22Rv1 (cell line): Measurements from ENCODE around the gene RGP1.

Experiments
- ZFX ChIP-seq: fragments of 450-650 bp; IDR thresholded peaks from 2 replicates; pipeline ENCODE4 v1.6.1; 2017; ENCODE audit warnings: antibody characterized with exemption, borderline replicate concordance
- TF ChIP-seq, protein P1 (sequence below): fragments of 450-650 bp; IDR thresholded peaks from 2 replicates; pipeline ENCODE4 v1.5.1; 2017; ENCODE audit warnings: mild to moderate bottlenecking

DNA sequence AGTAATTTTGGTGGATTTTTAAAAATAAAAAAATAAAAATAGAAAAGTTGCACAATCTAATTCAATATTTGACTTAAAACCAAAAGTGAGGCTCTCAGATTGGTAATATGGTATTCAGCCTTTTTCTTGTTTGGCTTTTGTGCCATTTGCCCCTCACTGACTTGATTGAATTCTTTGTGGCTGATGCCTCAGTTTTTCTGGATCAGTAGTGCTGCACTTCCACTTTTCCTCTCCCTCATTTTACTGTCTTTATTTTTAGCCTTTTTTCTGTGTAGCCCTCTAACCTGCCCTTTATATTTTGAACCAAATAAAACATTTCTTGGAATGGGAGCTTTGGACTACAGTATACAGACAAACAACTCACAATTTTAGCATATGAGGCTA lies 8.8 kb downstream of the RGP1 start:
- TF ChIP-seq, protein P1, sequence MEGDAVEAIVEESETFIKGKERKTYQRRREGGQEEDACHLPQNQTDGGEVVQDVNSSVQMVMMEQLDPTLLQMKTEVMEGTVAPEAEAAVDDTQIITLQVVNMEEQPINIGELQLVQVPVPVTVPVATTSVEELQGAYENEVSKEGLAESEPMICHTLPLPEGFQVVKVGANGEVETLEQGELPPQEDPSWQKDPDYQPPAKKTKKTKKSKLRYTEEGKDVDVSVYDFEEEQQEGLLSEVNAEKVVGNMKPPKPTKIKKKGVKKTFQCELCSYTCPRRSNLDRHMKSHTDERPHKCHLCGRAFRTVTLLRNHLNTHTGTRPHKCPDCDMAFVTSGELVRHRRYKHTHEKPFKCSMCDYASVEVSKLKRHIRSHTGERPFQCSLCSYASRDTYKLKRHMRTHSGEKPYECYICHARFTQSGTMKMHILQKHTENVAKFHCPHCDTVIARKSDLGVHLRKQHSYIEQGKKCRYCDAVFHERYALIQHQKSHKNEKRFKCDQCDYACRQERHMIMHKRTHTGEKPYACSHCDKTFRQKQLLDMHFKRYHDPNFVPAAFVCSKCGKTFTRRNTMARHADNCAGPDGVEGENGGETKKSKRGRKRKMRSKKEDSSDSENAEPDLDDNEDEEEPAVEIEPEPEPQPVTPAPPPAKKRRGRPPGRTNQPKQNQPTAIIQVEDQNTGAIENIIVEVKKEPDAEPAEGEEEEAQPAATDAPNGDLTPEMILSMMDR = no peak
- no peak for TF ChIP-seq ZFX
